WTC11 (cell line): ENCODE results near the gene CEACAM16. TPM values are rescaled to one million over a fixed set of nuclear protein-coding genes. Genes with fewer than 3 reads are reported as not detected.
"Not testable (repeated sequence)": the region's sequence is repeated elsewhere in the genome, so short reads cannot be mapped to it uniquely, and the experiment has no call there.

ENCODE experiments used
- ATAC-seq: fragments of 200-7000 bp; cut with Tn5 transposase; 2 replicates; pipeline ENCODE4 v1.10.0; 2021; ENCODE audit warnings: mild to moderate bottlenecking, moderate library complexity
- CTCF ChIA-PET: fragments of 300-600 bp; sonication (Branson Sonifier 250); formaldehyde crosslinking; loops from one replicate; lab custom pipeline; 2021; ENCODE audit warnings: antibody characterized with exemption; lab: Charles Lee
- POLR2A ChIA-PET: fragments of 350-600 bp; sonication (Branson Sonifier 250); formaldehyde crosslinking; loops from one replicate; lab custom pipeline; 2021; ENCODE audit warnings: antibody characterized with exemption; lab: Charles Lee
- DNase-seq: peaks from one replicate; pipeline ENCODE4 v3.0.0; 2021; ENCODE audit warnings: low spot score
- H3K27ac Mint-ChIP-seq: 2 replicates; pipeline ENCODE4 v1.8.0; 2021; ENCODE audit warnings: mixed read lengths
- H3K27me3 Mint-ChIP-seq: 2 replicates; pipeline ENCODE4 v1.8.0; 2021; ENCODE audit warnings: low read depth, mild to moderate bottlenecking, moderate library complexity, mixed read lengths
- H3K36me3 Mint-ChIP-seq: 2 replicates; pipeline ENCODE4 v1.8.0; 2021; ENCODE audit warnings: mixed read lengths
- H3K4me1 Mint-ChIP-seq: 2 replicates; pipeline ENCODE4 v1.8.0; 2022; ENCODE audit warnings: mixed read lengths
- H3K4me3 Mint-ChIP-seq: 2 replicates; pipeline ENCODE4 v1.8.0; 2021; ENCODE audit warnings: mild to moderate bottlenecking, moderate library complexity, mixed read lengths
- H3K9me3 Mint-ChIP-seq: 2 replicates; pipeline ENCODE4 v1.8.0; 2021; ENCODE audit warnings: mixed read lengths
- ATF3 ChIP-seq: sonication (generic); formaldehyde crosslinking; conservative IDR thresholded peaks from 2 replicates; pipeline ENCODE4 v1.8.1; 2022; ENCODE audit warnings: mild to moderate bottlenecking, missing genetic modification reagents
- FOXK1 ChIP-seq: sonication (generic); formaldehyde crosslinking; IDR thresholded peaks from 2 replicates; pipeline ENCODE4 v1.8.0; 2022; ENCODE audit warnings: mild to moderate bottlenecking, moderate library complexity, missing genetic modification reagents
- GTF2I ChIP-seq: fragments of 250-450 bp; sonication (Bioruptor Pico); conservative IDR thresholded peaks from 2 replicates; pipeline ENCODE4 v1.4.0; 2021; ENCODE audit warnings: mild to moderate bottlenecking
- HMGA2 ChIP-seq: fragments of 250-450 bp; sonication (Bioruptor Pico); IDR thresholded peaks from 2 replicates; pipeline ENCODE4 v1.4.0; 2021; ENCODE audit warnings: mild to moderate bottlenecking, moderate library complexity
- OVOL2 ChIP-seq: fragments of 250-450 bp; sonication (Bioruptor Pico); IDR thresholded peaks from 2 replicates; pipeline ENCODE4 v1.9.0; 2021; ENCODE audit warnings: mild to moderate bottlenecking, borderline replicate concordance
- SMAD4 ChIP-seq: sonication (generic); formaldehyde crosslinking; IDR thresholded peaks from 2 replicates; pipeline ENCODE4 v1.8.0; 2022; ENCODE audit warnings: mild to moderate bottlenecking, missing genetic modification reagents
- SOX15 ChIP-seq: fragments of 250-450 bp; sonication (Bioruptor Pico); IDR thresholded peaks from 2 replicates; pipeline ENCODE4 v1.9.0; 2021; ENCODE audit warnings: mild to moderate bottlenecking
- SP1 ChIP-seq: sonication (generic); formaldehyde crosslinking; conservative IDR thresholded peaks from 2 replicates; pipeline ENCODE4 v1.8.1; 2022; ENCODE audit warnings: missing genetic modification reagents
- STAT6 ChIP-seq: sonication (generic); formaldehyde crosslinking; conservative IDR thresholded peaks from 2 replicates; pipeline ENCODE4 v1.8.1; 2023; ENCODE audit warnings: mild to moderate bottlenecking, low read depth, missing genetic modification reagents, moderate library complexity
- TEAD1 ChIP-seq: sonication (generic); formaldehyde crosslinking; IDR thresholded peaks from 2 replicates; pipeline ENCODE4 v1.8.0; 2022; ENCODE audit warnings: mild to moderate bottlenecking, missing genetic modification reagents
- TEAD4 ChIP-seq: sonication (generic); formaldehyde crosslinking; IDR thresholded peaks from 2 replicates; pipeline ENCODE4 v1.8.0; 2022; ENCODE audit warnings: mild to moderate bottlenecking, missing genetic modification reagents
- TP53 ChIP-seq: sonication (generic); formaldehyde crosslinking; IDR thresholded peaks from 2 replicates; pipeline ENCODE4 v1.8.1; 2023; ENCODE audit warnings: mild to moderate bottlenecking, missing genetic modification reagents
- ZNF121 ChIP-seq: sonication (generic); formaldehyde crosslinking; IDR thresholded peaks from 2 replicates; pipeline ENCODE4 v1.8.0; 2023; ENCODE audit warnings: missing genetic modification reagents
- total RNA-seq: library from RNA; stranded (reverse); gene quantifications from 3 replicates; pipeline ENCODE4 v1.2.3, GENCODE V29; 2021
- TF ChIP-seq, protein P1 (sequence below): fragments of 250-450 bp; sonication (Bioruptor Pico); IDR thresholded peaks from 2 replicates; pipeline ENCODE4 v1.8.0; 2021; ENCODE audit warnings: mild to moderate bottlenecking
- TF ChIP-seq, protein P2 (sequence below): fragments of 250-450 bp; sonication (Bioruptor Pico); IDR thresholded peaks from 2 replicates; pipeline ENCODE4 v2.1.2; 2022; ENCODE audit warnings: mild to moderate bottlenecking, moderate library complexity

CEACAM16 gene
- total RNA-seq, 1 experiment from 2014 or later: not detected

- DNase-seq: no peak
- POLR2A ChIA-PET: no interaction called here
- Mint-ChIP-seq H3K36me3 (no peaks in the 10 kb centered on the region), H3K4me3 (no peak overlapping the region), H3K4me1 (peaks cover 4% of the 10 kb centered on the region), H3K27ac (no peak overlapping the region), H3K9me3 (no peaks in the 10 kb centered on the region), H3K27me3 (no peaks in the 10 kb centered on the region; the same call in 1 of the 2 replicates)
- TF ChIP-seq TP53 (CRISPR knock-in tag) (no peak), HMGA2 (CRISPR knock-in tag) (no peak), SMAD4 (no peak), STAT6 (no peak)
- TF ChIP-seq, protein P1, sequence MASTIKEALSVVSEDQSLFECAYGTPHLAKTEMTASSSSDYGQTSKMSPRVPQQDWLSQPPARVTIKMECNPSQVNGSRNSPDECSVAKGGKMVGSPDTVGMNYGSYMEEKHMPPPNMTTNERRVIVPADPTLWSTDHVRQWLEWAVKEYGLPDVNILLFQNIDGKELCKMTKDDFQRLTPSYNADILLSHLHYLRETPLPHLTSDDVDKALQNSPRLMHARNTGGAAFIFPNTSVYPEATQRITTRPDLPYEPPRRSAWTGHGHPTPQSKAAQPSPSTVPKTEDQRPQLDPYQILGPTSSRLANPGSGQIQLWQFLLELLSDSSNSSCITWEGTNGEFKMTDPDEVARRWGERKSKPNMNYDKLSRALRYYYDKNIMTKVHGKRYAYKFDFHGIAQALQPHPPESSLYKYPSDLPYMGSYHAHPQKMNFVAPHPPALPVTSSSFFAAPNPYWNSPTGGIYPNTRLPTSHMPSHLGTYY (CRISPR knock-in tag): no peak
- TF ChIP-seq, protein P2, sequence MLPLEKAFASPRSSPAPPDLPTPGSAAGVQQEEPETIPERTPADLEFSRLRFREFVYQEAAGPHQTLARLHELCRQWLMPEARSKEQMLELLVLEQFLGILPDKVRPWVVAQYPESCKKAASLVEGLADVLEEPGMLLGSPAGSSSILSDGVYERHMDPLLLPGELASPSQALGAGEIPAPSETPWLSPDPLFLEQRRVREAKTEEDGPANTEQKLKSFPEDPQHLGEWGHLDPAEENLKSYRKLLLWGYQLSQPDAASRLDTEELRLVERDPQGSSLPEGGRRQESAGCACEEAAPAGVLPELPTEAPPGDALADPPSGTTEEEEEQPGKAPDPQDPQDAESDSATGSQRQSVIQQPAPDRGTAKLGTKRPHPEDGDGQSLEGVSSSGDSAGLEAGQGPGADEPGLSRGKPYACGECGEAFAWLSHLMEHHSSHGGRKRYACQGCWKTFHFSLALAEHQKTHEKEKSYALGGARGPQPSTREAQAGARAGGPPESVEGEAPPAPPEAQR (CRISPR knock-in tag): no peak
- CTCF ChIA-PET: interaction anchor here (0.6 to 2.9 kb wide), 6 partner anchors 40 to 715 kb away, joined by 3 to 10 read pairs (median 4); no protein-coding TSS in a partner anchor
- no peak; the same call in 1 of the 2 replicates for ATAC-seq
Measured at GRCh38 chr19:44683434-44684210, 15.3 kb upstream of the CEACAM16 start.

DNA sequence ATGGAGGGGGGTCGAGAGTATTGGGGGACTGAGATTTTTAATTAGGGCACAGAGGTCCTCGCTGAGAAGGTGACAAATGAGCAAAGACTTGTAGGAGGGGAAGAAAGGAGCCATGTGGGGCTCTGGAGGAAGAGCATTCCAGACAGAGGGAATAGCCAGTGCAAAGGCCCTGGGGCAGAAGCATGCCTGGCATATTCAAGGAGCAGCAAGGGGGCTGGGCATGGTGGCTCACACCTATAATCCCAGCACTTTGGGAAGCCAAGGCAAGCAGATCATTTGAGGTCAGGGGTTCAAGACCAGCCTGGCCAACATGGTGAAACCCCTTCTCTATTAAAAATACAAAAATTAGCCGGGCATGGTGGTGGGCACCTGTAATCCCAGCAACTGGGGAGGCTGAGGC is 14.6 kb upstream of the CEACAM16 start:
- CTCF ChIA-PET: interaction anchor here (2.9 kb wide), 1 partner anchor 113 kb away, joined by 10 read pairs; no protein-coding TSS in a partner anchor
- POLR2A ChIA-PET, DNase-seq, H3K4me1 Mint-ChIP-seq, H3K27me3 Mint-ChIP-seq, H3K4me3 Mint-ChIP-seq, ATAC-seq, H3K36me3 Mint-ChIP-seq, H3K9me3 Mint-ChIP-seq, H3K27ac Mint-ChIP-seq: not testable (repeated sequence)
- TF ChIP-seq GTF2I (CRISPR knock-in tag): peak; percentile 84

- Mint-ChIP-seq H3K9me3 (no peaks in the 10 kb centered on the region), H3K36me3 (no peaks in the 10 kb centered on the region), H3K4me1 (peaks cover 12% of the 10 kb centered on the region), H3K27ac (peak overlapping the region; percentile 25; the same call in 1 of the 2 replicates), H3K4me3 (no peak overlapping the region), H3K27me3 (no peaks in the 10 kb centered on the region; the same call in 1 of the 2 replicates)
- POLR2A ChIA-PET: interaction anchor here (0.6 to 0.7 kb wide), 2 partner anchors 187 to 691 kb away, joined by 4 to 6 read pairs; no protein-coding TSS in a partner anchor
- DNase-seq (no peak), ATAC-seq (no peak)
- CTCF ChIA-PET: interaction anchor here (0.6 to 1.7 kb wide), 4 partner anchors 33 to 114 kb away, joined by 3 to 11 read pairs (median 7); no protein-coding TSS in a partner anchor
- TF ChIP-seq ZNF121 (CRISPR knock-in tag) (peak; percentile 96), FOXK1 (no peak), GTF2I (CRISPR knock-in tag) (peak; percentile 64; the same call in 1 of the 2 replicates)
- TF ChIP-seq, all 79 proteins: peak for 2
Measured at GRCh38 chr19:44684892-44685863, 13.8 kb upstream of the CEACAM16 start.

GRCh38 chr19:44685877-44686276 is 13.1 kb upstream of the CEACAM16 start:
- Mint-ChIP-seq H3K27me3 (no peaks in the 10 kb centered on the region; the same call in 1 of the 2 replicates), H3K27ac (no peak overlapping the region), H3K4me1 (peaks cover 12% of the 10 kb centered on the region), H3K4me3 (no peak overlapping the region)
- ChIA-PET POLR2A (no interaction called here), CTCF (interaction anchor here (0.6 to 1.8 kb wide), 4 partner anchors 32 to 535 kb away, joined by 3 to 11 read pairs (median 5); no protein-coding TSS in a partner anchor)
- no peak for ATAC-seq
- TF ChIP-seq, protein P1 (CRISPR knock-in tag): no peak
- TF ChIP-seq TEAD1: no peak
- TF ChIP-seq ATF3 (CRISPR knock-in tag): no peak
- TF ChIP-seq SP1 (CRISPR knock-in tag): no peak
- no peak for TF ChIP-seq SOX15 (CRISPR knock-in tag)
- no peak for TF ChIP-seq TEAD4 (CRISPR knock-in tag)
- TF ChIP-seq OVOL2 (CRISPR knock-in tag): no peak
- TF ChIP-seq TP53 (CRISPR knock-in tag): no peak
- TF ChIP-seq, all 79 proteins: peak for 0
- Mint-ChIP-seq H3K36me3 (no peaks in the 10 kb centered on the region), H3K9me3 (no peaks in the 10 kb centered on the region)
- DNase-seq: no peak
